NCI-H128 (cell line): Measurements from ENCODE around the gene C1QTNF2.

Source experiments
- DNase-seq: peaks from one replicate; lab custom pipeline; 2025; ENCODE audit not compliant: unreplicated experiment; lab: John Stamatoyannopoulos, UW

Gene C1QTNF2

GRCh38 chr5:160306696-160307095 is 63.7 kb downstream of the C1QTNF2 start:
- DNase-seq = no peak

- no peak for DNase-seq
Observed at GRCh38 chr5:160305319-160305718, 65.1 kb downstream of the C1QTNF2 start.

GRCh38 chr5:160303690-160304089 is 66.7 kb downstream of the C1QTNF2 start:
- no peak for DNase-seq

- no peak for DNase-seq
Observed at GRCh38 chr5:160298189-160298588, 72.2 kb downstream of the C1QTNF2 start.

- no peak for DNase-seq
Observed at GRCh38 chr5:160297776-160298175, 72.7 kb downstream of the C1QTNF2 start.
